Fibroblast of upper back skin (primary cell): ENCODE data around the gene BTBD1.
A peak's percentile ranks its signal among the peaks of the same experiment; 100 is the strongest.
"Not testable (repeated sequence)": the region's sequence is repeated elsewhere in the genome, so short reads cannot be mapped to it uniquely, and the experiment has no call there.

Experiments used
- DNase-seq: peaks from one replicate; pipeline ENCODE4 v3.0.0-alpha.2; 2013

The BTBD1 gene

GRCh38 chr15:83053151-83053550, 13.9 kb downstream of the BTBD1 start:
- no peak for DNase-seq

- peak; percentile 27 for DNase-seq
These were observed 20.4 kb downstream of the BTBD1 start for GRCh38 chr15:83046558-83047127.

- DNase-seq: no peak
These were observed 22.9 kb downstream of the BTBD1 start for GRCh38 chr15:83044156-83044555.

GRCh38 chr15:83039206-83039605, 27.8 kb downstream of the BTBD1 start:
- DNase-seq: no peak

GRCh38 chr15:83036253-83036652, 30.8 kb downstream of the BTBD1 start:
- no peak for DNase-seq

- DNase-seq: not testable (repeated sequence)
These were observed 35.8 kb downstream of the BTBD1 start for GRCh38 chr15:83031234-83031633.

GRCh38 chr15:83030021-83030420, 37.0 kb downstream of the BTBD1 start:
- DNase-seq: peak; percentile 69

- no peak for DNase-seq
These were observed 48.6 kb downstream of the BTBD1 start for GRCh38 chr15:83018436-83018835.

GRCh38 chr15:83016906-83017305, 50.1 kb downstream of the BTBD1 start:
- no peak for DNase-seq

GRCh38 chr15:83015361-83015760, 51.7 kb downstream of the BTBD1 start:
- no peak for DNase-seq

GRCh38 chr15:83014205-83014653, 52.8 kb downstream of the BTBD1 start:
- no peak for DNase-seq

- DNase-seq: no peak
These were observed 54.4 kb downstream of the BTBD1 start for GRCh38 chr15:83012636-83013035.

GRCh38 chr15:83012076-83012426, 55.0 kb downstream of the BTBD1 start:
- DNase-seq: peak; percentile 23

- DNase-seq: peak; percentile 90
These were observed 55.6 kb downstream of the BTBD1 start, which contains the start of gene C15orf40 for GRCh38 chr15:83011271-83012075. Gene C15orf40 (minus strand): TSS chr15:83011639. CDS start chr15:83011607, 32 bp downstream.

GRCh38 chr15:83010709-83011270, 56.3 kb downstream of the BTBD1 start:
- DNase-seq: peak; percentile 66

- DNase-seq: not testable (repeated sequence)
These were observed 66.4 kb downstream of the BTBD1 start for GRCh38 chr15:83000672-83001031.

GRCh38 chr15:82999905-83000671, 67.0 kb downstream of the BTBD1 start:
- peak; percentile 66 for DNase-seq

- DNase-seq: no peak
These were observed 67.6 kb downstream of the BTBD1 start for GRCh38 chr15:82999426-82999825.

- DNase-seq: no peak
These were observed 71.1 kb downstream of the BTBD1 start for GRCh38 chr15:82995938-82996337.

GRCh38 chr15:82995076-82995475, 72.0 kb downstream of the BTBD1 start:
- no peak for DNase-seq

GRCh38 chr15:82993144-82993543, 73.9 kb downstream of the BTBD1 start:
- no peak for DNase-seq

GRCh38 chr15:82992436-82992998, 74.5 kb downstream of the BTBD1 start:
- DNase-seq: no peak

GRCh38 chr15:82986442-82986780, 80.6 kb downstream of the BTBD1 start:
- DNase-seq: peak; percentile 3
